GM12801 (cell line): ENCODE measurements around the gene ATP5F1A.

Experiments used
- TF ChIP-seq, protein P1 (sequence below): IDR thresholded peaks from one replicate; pipeline ENCODE4 v1.5.1; 2011; ENCODE audit warnings: control low read depth; ENCODE audit not compliant: insufficient read length; ENCODE audit errors: extremely low read depth

The ATP5F1A gene

DNA sequence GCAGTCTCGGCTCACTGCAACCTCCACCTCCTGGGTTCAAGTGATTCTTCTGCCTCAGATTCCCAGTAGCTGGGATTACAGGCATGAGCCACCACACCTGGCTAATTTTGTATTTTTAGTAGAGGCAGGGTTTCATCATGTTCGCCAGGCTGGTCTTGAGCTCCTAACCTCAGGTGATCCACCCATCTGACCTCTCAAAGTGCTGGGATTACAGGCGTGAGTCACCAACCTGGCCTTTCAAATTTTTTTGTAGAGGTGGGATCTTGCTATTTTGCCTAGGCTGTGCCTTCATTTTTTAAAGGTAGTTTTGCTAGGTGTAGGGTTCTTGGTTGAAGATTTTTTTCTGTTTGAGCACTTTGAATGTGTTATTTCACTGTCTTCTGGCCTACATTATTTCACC is 12.3 kb upstream of the ATP5F1A start:
- TF ChIP-seq, protein P1, sequence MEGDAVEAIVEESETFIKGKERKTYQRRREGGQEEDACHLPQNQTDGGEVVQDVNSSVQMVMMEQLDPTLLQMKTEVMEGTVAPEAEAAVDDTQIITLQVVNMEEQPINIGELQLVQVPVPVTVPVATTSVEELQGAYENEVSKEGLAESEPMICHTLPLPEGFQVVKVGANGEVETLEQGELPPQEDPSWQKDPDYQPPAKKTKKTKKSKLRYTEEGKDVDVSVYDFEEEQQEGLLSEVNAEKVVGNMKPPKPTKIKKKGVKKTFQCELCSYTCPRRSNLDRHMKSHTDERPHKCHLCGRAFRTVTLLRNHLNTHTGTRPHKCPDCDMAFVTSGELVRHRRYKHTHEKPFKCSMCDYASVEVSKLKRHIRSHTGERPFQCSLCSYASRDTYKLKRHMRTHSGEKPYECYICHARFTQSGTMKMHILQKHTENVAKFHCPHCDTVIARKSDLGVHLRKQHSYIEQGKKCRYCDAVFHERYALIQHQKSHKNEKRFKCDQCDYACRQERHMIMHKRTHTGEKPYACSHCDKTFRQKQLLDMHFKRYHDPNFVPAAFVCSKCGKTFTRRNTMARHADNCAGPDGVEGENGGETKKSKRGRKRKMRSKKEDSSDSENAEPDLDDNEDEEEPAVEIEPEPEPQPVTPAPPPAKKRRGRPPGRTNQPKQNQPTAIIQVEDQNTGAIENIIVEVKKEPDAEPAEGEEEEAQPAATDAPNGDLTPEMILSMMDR, result no peak

DNA sequence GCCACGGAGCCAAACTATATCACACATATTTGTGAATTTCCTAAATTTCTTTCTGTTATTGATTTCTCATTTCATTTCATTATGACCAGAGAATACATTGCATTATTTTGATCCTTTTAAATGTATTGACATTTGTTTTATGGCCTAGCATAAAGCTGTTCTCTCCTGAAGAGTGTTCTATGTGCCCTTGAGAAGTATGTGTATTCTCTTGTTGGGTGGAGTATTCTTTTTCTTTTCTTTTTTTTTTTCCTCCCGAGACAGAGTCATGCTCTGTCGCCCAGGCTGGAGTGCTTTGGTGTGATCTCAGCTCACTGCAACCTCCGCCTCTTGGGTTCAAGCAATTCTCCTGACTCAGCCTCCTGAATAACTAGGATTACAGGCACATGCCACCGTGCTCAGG is 11.3 kb upstream of the ATP5F1A start:
- TF ChIP-seq, protein P1, result no peak

DNA sequence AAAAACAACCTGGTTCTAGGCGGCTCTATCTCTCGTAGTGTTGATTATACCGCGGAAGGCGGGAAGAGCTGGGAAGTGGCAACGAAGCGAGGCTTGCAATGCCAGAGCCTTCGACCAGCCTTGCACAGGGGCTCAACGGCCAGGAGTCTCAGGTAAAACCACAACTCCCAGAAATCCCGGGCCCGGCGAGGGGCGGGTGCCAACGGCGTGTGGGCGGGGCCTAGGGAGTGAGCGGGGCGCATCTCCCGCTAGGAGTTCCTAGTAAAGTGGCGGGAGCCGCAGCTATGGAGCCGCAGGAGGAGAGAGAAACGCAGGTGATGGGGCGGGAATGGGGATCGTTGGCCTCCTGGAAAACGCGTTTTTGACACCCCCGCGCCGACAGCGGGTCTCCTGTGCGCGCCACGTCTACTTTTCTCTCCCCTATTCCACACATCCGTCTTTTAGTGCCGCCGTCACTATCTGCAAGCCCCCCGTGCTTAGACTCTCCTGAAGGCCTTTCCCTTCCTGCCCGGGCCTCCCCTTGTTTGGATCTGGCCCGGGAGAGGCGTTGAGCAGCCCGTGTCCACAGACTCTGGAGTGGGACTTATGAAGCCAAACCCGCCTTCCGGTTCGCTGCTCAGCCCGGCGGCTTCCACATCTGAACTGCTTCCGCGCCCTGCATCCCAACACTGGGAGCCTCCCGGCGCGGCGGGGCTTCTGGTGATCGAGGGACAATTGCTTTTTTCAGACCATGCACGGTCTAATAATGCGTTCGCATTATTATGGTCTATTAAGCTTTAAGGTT is 6.2 kb upstream of the ATP5F1A start, which contains the start of gene HAUS1:
Gene HAUS1, plus strand, starts transcription at position 258 of the 784 bp plus-strand sequence. Its CDS starts 27 bp downstream, at position 285.
- TF ChIP-seq, protein P1, result no peak

DNA sequence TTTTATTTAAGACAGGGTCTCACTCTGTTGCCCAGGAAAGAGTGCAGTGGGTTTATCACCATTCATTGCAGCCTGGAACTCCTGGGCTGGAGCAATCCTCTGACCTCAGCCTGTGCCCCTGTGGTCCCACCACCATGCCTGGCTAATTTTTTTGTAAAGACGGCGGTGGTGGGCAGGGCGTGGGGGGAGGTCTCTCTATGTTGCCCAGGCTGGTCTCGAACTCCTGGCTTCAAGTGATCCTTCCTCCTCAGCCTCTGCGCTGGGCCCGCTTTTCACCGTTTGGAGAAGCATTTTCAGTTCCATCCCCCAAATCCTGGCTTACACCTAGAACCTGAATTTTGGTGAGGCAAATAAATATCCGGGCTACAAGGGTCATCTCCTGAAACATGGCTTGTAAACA is 1.4 kb upstream of the ATP5F1A start:
- TF ChIP-seq, protein P1, result no peak

DNA sequence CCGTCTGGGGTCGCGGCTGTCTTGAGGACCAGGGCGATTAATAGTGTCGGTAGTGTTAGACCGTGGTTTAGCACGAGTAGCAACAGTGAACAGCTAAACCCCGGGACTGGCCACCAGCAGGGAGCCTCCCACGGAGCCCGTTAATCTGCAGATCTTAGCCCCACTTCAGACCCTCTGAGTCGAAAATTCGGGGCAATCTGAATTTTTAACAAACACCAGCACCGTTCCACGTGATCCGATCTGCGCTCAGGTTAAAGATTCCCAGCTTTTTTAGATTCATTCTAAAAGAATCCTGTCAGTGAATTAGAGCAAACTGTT is 479 bp upstream of the ATP5F1A start:
- TF ChIP-seq, protein P1, result no peak

DNA sequence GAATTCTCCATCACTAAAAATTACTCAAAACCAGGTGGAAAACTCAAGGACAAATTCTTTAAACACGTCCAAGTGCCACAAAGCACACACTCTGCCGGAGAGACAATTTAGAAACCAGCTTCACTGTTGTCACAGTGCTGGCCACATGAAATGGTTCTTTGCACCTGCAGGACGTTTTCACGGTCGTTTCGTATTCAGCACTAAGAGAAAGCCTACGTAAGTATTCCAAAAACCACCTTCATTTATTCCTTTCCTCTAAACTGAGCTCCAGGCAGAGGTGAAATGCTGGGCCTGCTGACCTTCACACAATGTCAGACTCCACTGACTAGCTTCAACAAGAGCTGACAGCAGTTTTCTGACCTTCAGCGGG is 680 bp downstream of the ATP5F1A start:
- TF ChIP-seq, protein P1, result no peak

DNA sequence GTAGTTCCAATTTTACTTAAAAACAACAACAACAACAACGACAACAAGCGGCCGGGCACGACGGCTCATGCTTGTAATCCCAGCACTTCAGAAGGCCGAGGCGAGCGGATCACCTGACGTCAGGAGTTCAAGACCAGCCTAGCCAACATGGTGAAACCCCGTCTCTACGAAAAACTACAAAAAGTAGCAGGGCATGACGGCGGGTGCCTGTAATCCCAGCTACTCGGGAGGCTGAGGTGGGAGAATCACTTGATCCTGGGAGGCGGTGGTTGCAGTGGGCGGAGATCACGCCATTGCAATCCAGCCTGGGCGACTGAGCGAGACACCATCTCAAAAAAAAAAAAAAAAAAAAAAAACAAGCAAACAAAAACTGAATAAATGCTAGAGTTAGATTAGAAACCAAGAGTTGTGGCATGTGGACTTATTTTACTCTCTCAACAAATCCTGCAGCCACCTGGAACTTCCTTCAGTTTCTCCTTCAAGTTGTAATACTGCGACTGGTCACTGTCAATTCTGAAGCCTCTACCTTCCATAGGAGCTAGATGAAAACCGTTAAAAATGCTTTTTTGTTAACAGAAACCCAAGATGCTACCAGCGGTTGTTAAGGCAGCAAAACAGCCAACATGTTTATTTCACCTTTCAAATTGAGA is 1.3 kb downstream of the ATP5F1A start:
- TF ChIP-seq, protein P1, result no peak
